SKM-1 (cell line): ENCODE results near the gene ANP32B.
"Not testable (repeated sequence)": the region's sequence is repeated elsewhere in the genome, so short reads cannot be mapped to it uniquely, and the experiment has no call there.

Experiments
- DNase-seq: peaks from one replicate; lab custom pipeline; 2025; ENCODE audit not compliant: unreplicated experiment; lab: John Stamatoyannopoulos, UW

The ANP32B gene

GRCh38 chr9:97962575-97962974 is 20.6 kb upstream of the ANP32B start:
- DNase-seq = no peak

GRCh38 chr9:97963232-97963631 is 19.9 kb upstream of the ANP32B start:
- DNase-seq = no peak

- no peak for DNase-seq
Measured at GRCh38 chr9:97964901-97965300, 18.2 kb upstream of the ANP32B start.

- DNase-seq = no peak
Measured at GRCh38 chr9:97966493-97966892, 16.6 kb upstream of the ANP32B start.

GRCh38 chr9:97969014-97969413 is 14.1 kb upstream of the ANP32B start:
- DNase-seq = no peak

GRCh38 chr9:97970165-97970564 is 13.0 kb upstream of the ANP32B start:
- no peak for DNase-seq

- DNase-seq = no peak
Measured at GRCh38 chr9:97972753-97973152, 10.4 kb upstream of the ANP32B start.

- no peak for DNase-seq
Measured at GRCh38 chr9:97975376-97975775, 7.8 kb upstream of the ANP32B start.

- DNase-seq = not testable (repeated sequence)
Measured at GRCh38 chr9:97976633-97977032, 6.5 kb upstream of the ANP32B start.

GRCh38 chr9:97978371-97979130 is 4.6 kb upstream of the ANP32B start:
- DNase-seq = no peak

GRCh38 chr9:97979788-97980478 is 3.2 kb upstream of the ANP32B start:
- no peak for DNase-seq

GRCh38 chr9:97980479-97980803 is 2.7 kb upstream of the ANP32B start:
- no peak for DNase-seq

- no peak for DNase-seq
Measured at GRCh38 chr9:97980918-97981845, 2.0 kb upstream of the ANP32B start.

GRCh38 chr9:97981846-97982682 is 1.1 kb upstream of the ANP32B start:
- DNase-seq = no peak

GRCh38 chr9:97983589-97984187 is 547 bp downstream of the ANP32B start:
- no peak for DNase-seq

- no peak for DNase-seq
Measured at GRCh38 chr9:97984188-97985057, 1.3 kb downstream of the ANP32B start.

GRCh38 chr9:97985058-97985861 is 2.1 kb downstream of the ANP32B start:
- DNase-seq = no peak

- no peak for DNase-seq
Measured at GRCh38 chr9:97987487-97987886, 4.3 kb downstream of the ANP32B start.

GRCh38 chr9:97990259-97990658 is 7.1 kb downstream of the ANP32B start:
- DNase-seq = no peak
